CD14-positive monocyte (primary cell): ENCODE results near the gene DEPDC4. TPM values are rescaled to one million over a fixed set of nuclear protein-coding genes. Genes with fewer than 3 reads are reported as not detected.
"Not testable (repeated sequence)": the region's sequence is repeated elsewhere in the genome, so short reads cannot be mapped to it uniquely, and the experiment has no call there.

Experiments used
- DNase-seq, 3 donors: peaks; one replicate each; pipeline ENCODE4 v3.0.0-alpha.2; 2011 to 2022
- H2AFZ ChIP-seq: 2 replicates; pipeline ENCODE4 v1.6.0; 2012; ENCODE audit warnings: mild to moderate bottlenecking, low read depth, low read length, inconsistent platforms; ENCODE audit not compliant: insufficient read depth, poor library complexity, severe bottlenecking
- H3K27ac ChIP-seq, 2 donors: 1 replicate in 1 of 2; 2 replicates in 1 of 2; pipeline ENCODE4 v1.5.1; 2012 to 2013; ENCODE audit warnings: low read length in 2 of 2, control low read depth in 1 of 2, inconsistent platforms in 1 of 2, low read depth in 1 of 2, mild to moderate bottlenecking in 1 of 2
- H3K27me3 ChIP-seq, 2 donors: one replicate each; pipeline versions ENCODE4 v1.6.0 to v1.6.1; 2011 to 2013; ENCODE audit warnings: low read length in 2 of 2; ENCODE audit not compliant: control insufficient read depth in 2 of 2, insufficient read depth in 2 of 2
- H3K36me3 ChIP-seq, 2 donors: replicated peaks in 1 of 2; 1 replicate in 1 of 2; 2 replicates in 1 of 2; pipeline versions ENCODE4 v1.5.1 to v1.6.1; 2012 to 2013; ENCODE audit warnings: low read length in 2 of 2, control low read depth in 1 of 2, inconsistent platforms in 1 of 2, mild to moderate bottlenecking in 1 of 2; ENCODE audit not compliant: insufficient read depth in 2 of 2, control insufficient read depth in 1 of 2
- H3K4me1 ChIP-seq, 2 donors: 1 replicate in 1 of 2; 2 replicates in 1 of 2; pipeline versions ENCODE4 v1.5.1 to v1.6.1; 2012 to 2013; ENCODE audit warnings: low read length in 2 of 2, control low read depth in 1 of 2, inconsistent platforms in 1 of 2, mild to moderate bottlenecking in 1 of 2, moderate library complexity in 1 of 2; ENCODE audit not compliant: insufficient read depth in 2 of 2, control insufficient read depth in 1 of 2
- H3K4me2 ChIP-seq: replicated peaks from 2 replicates; pipeline ENCODE3; 2012; ENCODE audit warnings: low read length, moderate library complexity, mild to moderate bottlenecking; ENCODE audit not compliant: poor library complexity, severe bottlenecking; ENCODE audit errors: extremely low read depth
- H3K4me3 ChIP-seq, 3 experiments: fragments of 200-600 bp in 1 of 3; sonication (generic) in 1 of 3; replicated peaks in 1 of 3; 1 replicate in 2 of 3; 2 replicates in 1 of 3; pipeline ENCODE4 v1.5.1; 2011 to 2013; ENCODE audit warnings: low read length in 3 of 3, mild to moderate bottlenecking in 3 of 3, control low read depth in 2 of 3, low read depth in 2 of 3, inconsistent platforms in 1 of 3, moderate library complexity in 1 of 3
- H3K79me2 ChIP-seq: 2 replicates; pipeline ENCODE4 v1.6.0; 2012; ENCODE audit warnings: mild to moderate bottlenecking, control low read depth, inconsistent platforms, low read length, moderate library complexity; ENCODE audit not compliant: insufficient read depth
- H3K9ac ChIP-seq: 2 replicates; pipeline ENCODE4 v1.6.0; 2017; ENCODE audit warnings: low read length, mild to moderate bottlenecking; ENCODE audit not compliant: insufficient read depth, poor library complexity, severe bottlenecking
- H3K9me3 ChIP-seq, 2 donors: replicated peaks in 1 of 2; 1 replicate in 1 of 2; 2 replicates in 1 of 2; pipeline versions ENCODE4 v1.5.1 to v1.6.1; 2012 to 2013; ENCODE audit warnings: low read length in 2 of 2, control low read depth in 1 of 2; ENCODE audit not compliant: control insufficient read depth in 1 of 2, insufficient read depth in 1 of 2
- H4K20me1 ChIP-seq: 2 replicates; pipeline ENCODE4 v1.6.0; 2012; ENCODE audit warnings: mild to moderate bottlenecking, low read length, control low read depth, moderate library complexity; ENCODE audit not compliant: insufficient read depth
- H3K27ac Mint-ChIP-seq, 7 donors: one replicate each; pipeline ENCODE4 v1.8.0; 2020; ENCODE audit warnings: mild to moderate bottlenecking in 7 of 7, mixed read lengths in 7 of 7, moderate library complexity in 6 of 7, inconsistent platforms in 2 of 7
- H3K27me3 Mint-ChIP-seq, 3 donors: one replicate each; pipeline ENCODE4 v1.8.0; 2021 to 2022; ENCODE audit warnings: low read depth in 3 of 3, mild to moderate bottlenecking in 3 of 3, mixed read lengths in 3 of 3, moderate library complexity in 3 of 3, inconsistent platforms in 1 of 3
- H3K36me3 Mint-ChIP-seq, 2 donors: one replicate each; pipeline ENCODE4 v1.8.0; 2020; ENCODE audit warnings: mixed read lengths in 2 of 2, inconsistent platforms in 1 of 2, mild to moderate bottlenecking in 1 of 2
- H3K4me1 Mint-ChIP-seq: one replicate; pipeline ENCODE4 v1.8.0; 2020; ENCODE audit warnings: mild to moderate bottlenecking, mixed read lengths
- H3K4me3 Mint-ChIP-seq, 2 donors: one replicate each; pipeline ENCODE4 v1.8.0; 2020; ENCODE audit warnings: mild to moderate bottlenecking in 2 of 2, mixed read lengths in 2 of 2, moderate library complexity in 1 of 2
- H3K9me3 Mint-ChIP-seq, 7 donors: one replicate each; pipeline ENCODE4 v1.8.0; 2020 to 2022; ENCODE audit warnings: mixed read lengths in 7 of 7, mild to moderate bottlenecking in 6 of 7, moderate library complexity in 6 of 7, inconsistent platforms in 2 of 7
- CTCF ChIP-seq: fragments of 200-600 bp; IDR thresholded peaks from one replicate; pipeline ENCODE4 v1.8.0; 2022; ENCODE audit warnings: antibody characterized with exemption, mild to moderate bottlenecking
- WGBS: methylation state at CpG from one replicate; pipeline ENCODE4 v1.1.5; 2013; ENCODE audit warnings: missing lambda C conversion rate; ENCODE audit not compliant: insufficient coverage; 5-methylcytosine and 5-hydroxymethylcytosine counted together
- intact Hi-C, 2 donors: fragments of 100-400 bp; cut with micrococcal nuclease; formaldehyde crosslinking; loops; one replicate each; pipeline versions ENCODE4 v1.15.0 to v1.15.1; 2023
- polyA plus RNA-seq, 3 donors: library from polyadenylated mRNA; depleted of rRNA in 1 of 3; unstranded in 2 of 3; stranded (reverse) in 1 of 3; fragments of 300-500 nt in 2 of 3; fragments of >200 nt in 1 of 3; fragmentation: Illumina TruSeq in 2 of 3; gene quantifications; 1 replicate in 2 of 3; 2 replicates in 1 of 3; pipeline ENCODE4 v1.2.3, GENCODE V29; 2012 to 2021

The DEPDC4 gene
- polyA plus RNA-seq, 3 donors = 0.25 TPM; not detected in 2

DNA sequence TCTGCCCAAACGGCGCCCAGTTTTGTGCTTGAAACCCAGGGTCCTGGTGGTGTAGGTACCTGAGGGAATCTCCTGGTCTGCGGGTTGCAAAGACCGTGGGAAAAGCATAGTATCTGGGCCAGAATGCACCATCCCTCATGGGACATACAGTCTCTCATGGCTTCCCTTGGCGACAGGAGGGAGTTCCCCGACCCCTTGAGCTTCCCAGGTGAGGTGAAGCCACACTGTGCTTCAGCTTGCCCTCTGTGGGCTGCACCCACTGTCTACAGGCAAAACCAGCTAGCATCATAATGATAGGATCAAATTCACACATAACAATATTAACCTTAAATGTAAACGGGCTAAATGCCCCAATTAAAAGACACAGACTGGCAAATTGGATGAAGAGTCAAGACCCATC lies 37.5 kb upstream of the DEPDC4 start:
- H4K20me1 ChIP-seq, H3K79me2 ChIP-seq, H3K27me3 ChIP-seq, H3K4me1 Mint-ChIP-seq, H3K4me3 Mint-ChIP-seq, H3K4me1 ChIP-seq, H3K27me3 Mint-ChIP-seq, H3K9ac ChIP-seq, H3K27ac ChIP-seq, H3K4me3 ChIP-seq, H2AFZ ChIP-seq, intact Hi-C loops, H3K4me2 ChIP-seq, H3K27ac Mint-ChIP-seq, DNase-seq: not testable (repeated sequence)
- Mint-ChIP-seq H3K36me3 (peaks cover 70 to 73% of the 10 kb centered on the region in 2 donors), H3K9me3 (peaks cover 24 to 42% (median 35%) of the 10 kb centered on the region in 7 donors)
- WGBS = 95% methylated on average over 6 of the region's 7 CpGs
- H3K36me3 ChIP-seq = peaks cover 42 to 63% of the 10 kb centered on the region in 2 donors
- H3K9me3 ChIP-seq = peaks cover 9 to 18% of the 10 kb centered on the region in 2 donors

- H3K36me3 ChIP-seq = peaks cover 47 to 65% of the 10 kb centered on the region in 2 donors
- intact Hi-C loops = no loop called here
- 86% methylated on average over 4 of the region's 4 CpGs for WGBS
- no peak overlapping the region for H3K27ac ChIP-seq
- Mint-ChIP-seq H3K27ac (peak overlapping the region in 1 of 7 donors; percentile 9), H3K27me3 (no peaks in the 10 kb centered on the region), H3K4me1 (no peaks in the 10 kb centered on the region), H3K36me3 (peaks cover 71 to 76% of the 10 kb centered on the region in 2 donors), H3K9me3 (peaks cover 24 to 42% (median 38%) of the 10 kb centered on the region in 7 donors), H3K4me3 (no peak overlapping the region)
- peaks cover 9 to 18% of the 10 kb centered on the region in 2 donors for H3K9me3 ChIP-seq
- H3K79me2 ChIP-seq = no peaks in the 10 kb centered on the region
- no peak overlapping the region for H3K4me3 ChIP-seq
- H2AFZ ChIP-seq = no peak overlapping the region
- no peaks in the 10 kb centered on the region for H4K20me1 ChIP-seq
- H3K27me3 ChIP-seq = no peaks in the 10 kb centered on the region
- no peak overlapping the region for H3K4me2 ChIP-seq
- no peak for DNase-seq
- H3K4me1 ChIP-seq = no peaks in the 10 kb centered on the region
- no peak overlapping the region for H3K9ac ChIP-seq
- TF ChIP-seq CTCF = no peak
Observed at GRCh38 chr12:100303831-100304230, 37.0 kb upstream of the DEPDC4 start.
